Measurements from ENCODE around the gene B3GALNT2.

Gene B3GALNT2

DNA sequence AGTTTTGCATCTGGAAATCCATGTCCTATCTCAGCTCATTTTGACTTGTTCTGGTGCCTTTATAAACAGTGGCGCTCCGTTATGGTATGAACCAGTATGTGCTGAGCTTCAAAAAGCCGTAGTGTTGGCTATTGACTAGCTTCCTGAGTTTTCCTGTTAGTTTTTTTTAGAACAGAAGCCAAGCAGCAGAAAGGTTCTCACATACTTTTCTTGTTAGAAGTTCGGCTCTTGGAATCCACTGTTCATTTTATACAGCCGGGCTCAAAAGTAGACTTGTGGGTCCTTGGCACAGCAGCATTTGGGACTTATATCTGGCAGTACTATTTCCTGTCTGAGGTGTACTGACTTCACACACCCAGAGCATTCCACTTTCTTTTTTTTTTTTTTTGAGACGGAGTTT lies 73.3 kb downstream of the B3GALNT2 start:
- TF ChIP-seq FOXP2 (optimal IDR thresholded peaks at IDR 0.05; ENCODE audit: borderline replicate concordance, extremely low read depth, extremely low read length, insufficient read depth) (no peak), TAF1 (IDR thresholded peaks at IDR 0.05; ENCODE audit: borderline replicate concordance, insufficient read depth, low read length) (no peak)

DNA sequence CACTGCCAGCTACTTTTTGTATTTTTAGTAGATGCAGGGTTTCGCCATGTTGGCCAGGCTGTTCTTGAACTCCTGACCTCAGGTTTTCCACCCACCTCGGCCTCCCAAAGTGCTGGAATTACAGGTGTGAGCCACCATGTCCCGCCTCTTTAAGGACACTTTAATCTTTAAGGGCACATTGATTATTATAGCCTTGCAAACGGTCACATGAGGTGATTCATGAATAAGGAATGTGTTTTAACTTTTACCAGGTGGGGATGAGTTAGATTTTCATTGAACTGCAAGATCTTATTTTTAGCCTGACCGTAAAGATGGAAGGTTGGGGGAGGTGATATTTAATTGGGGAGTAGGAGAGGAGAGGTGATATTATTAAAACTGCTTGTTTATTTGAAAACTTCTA lies 75.1 kb downstream of the B3GALNT2 start:
- TF ChIP-seq SIN3A (IDR thresholded peaks at IDR 0.05; ENCODE audit: borderline replicate concordance, insufficient read depth, low read length) = no peak
- TF ChIP-seq FOXP2 (optimal IDR thresholded peaks at IDR 0.05; ENCODE audit: borderline replicate concordance, extremely low read depth, extremely low read length, insufficient read depth) = no peak
- TF ChIP-seq TAF1 (IDR thresholded peaks at IDR 0.05; ENCODE audit: borderline replicate concordance, insufficient read depth, low read length) = no peak
- no peak for TF ChIP-seq POLR2AphosphoS5 (IDR thresholded peaks at IDR 0.05; ENCODE audit: low read depth, low read length)

DNA sequence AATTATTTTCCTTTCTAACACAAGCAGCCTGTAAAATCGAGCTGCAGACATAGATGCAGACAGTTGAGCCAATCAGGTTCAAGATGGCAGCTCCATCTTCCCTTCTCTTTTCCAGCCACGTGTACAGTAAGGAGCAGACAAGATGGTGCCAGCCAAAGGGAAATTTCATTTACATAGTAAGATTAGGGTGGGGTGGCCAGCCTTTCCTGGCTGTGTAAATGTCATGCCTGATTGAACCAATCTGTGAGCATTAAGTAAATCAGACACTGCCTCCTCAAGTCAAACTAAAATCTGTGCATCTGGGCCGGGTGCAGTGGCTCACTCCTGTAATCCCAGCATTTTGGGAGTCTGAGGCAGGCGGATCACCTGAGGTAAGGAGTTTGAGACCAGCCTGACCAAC lies 76.8 kb downstream of the B3GALNT2 start:
- TF ChIP-seq, protein P1, sequence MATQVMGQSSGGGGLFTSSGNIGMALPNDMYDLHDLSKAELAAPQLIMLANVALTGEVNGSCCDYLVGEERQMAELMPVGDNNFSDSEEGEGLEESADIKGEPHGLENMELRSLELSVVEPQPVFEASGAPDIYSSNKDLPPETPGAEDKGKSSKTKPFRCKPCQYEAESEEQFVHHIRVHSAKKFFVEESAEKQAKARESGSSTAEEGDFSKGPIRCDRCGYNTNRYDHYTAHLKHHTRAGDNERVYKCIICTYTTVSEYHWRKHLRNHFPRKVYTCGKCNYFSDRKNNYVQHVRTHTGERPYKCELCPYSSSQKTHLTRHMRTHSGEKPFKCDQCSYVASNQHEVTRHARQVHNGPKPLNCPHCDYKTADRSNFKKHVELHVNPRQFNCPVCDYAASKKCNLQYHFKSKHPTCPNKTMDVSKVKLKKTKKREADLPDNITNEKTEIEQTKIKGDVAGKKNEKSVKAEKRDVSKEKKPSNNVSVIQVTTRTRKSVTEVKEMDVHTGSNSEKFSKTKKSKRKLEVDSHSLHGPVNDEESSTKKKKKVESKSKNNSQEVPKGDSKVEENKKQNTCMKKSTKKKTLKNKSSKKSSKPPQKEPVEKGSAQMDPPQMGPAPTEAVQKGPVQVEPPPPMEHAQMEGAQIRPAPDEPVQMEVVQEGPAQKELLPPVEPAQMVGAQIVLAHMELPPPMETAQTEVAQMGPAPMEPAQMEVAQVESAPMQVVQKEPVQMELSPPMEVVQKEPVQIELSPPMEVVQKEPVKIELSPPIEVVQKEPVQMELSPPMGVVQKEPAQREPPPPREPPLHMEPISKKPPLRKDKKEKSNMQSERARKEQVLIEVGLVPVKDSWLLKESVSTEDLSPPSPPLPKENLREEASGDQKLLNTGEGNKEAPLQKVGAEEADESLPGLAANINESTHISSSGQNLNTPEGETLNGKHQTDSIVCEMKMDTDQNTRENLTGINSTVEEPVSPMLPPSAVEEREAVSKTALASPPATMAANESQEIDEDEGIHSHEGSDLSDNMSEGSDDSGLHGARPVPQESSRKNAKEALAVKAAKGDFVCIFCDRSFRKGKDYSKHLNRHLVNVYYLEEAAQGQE (IDR thresholded peaks at IDR 0.05; ENCODE audit: insufficient read depth in 1 of 2, low read depth in 2 of 2, low read length in 2 of 2) = no peak
- TF ChIP-seq SIN3A (IDR thresholded peaks at IDR 0.05; ENCODE audit: borderline replicate concordance, insufficient read depth, low read length) (no peak), TAF1 (IDR thresholded peaks at IDR 0.05; ENCODE audit: borderline replicate concordance, insufficient read depth, low read length) (no peak), POLR2AphosphoS5 (IDR thresholded peaks at IDR 0.05; ENCODE audit: low read depth, low read length) (no peak), FOXP2 (optimal IDR thresholded peaks at IDR 0.05; ENCODE audit: borderline replicate concordance, extremely low read depth, extremely low read length, insufficient read depth) (no peak)

DNA sequence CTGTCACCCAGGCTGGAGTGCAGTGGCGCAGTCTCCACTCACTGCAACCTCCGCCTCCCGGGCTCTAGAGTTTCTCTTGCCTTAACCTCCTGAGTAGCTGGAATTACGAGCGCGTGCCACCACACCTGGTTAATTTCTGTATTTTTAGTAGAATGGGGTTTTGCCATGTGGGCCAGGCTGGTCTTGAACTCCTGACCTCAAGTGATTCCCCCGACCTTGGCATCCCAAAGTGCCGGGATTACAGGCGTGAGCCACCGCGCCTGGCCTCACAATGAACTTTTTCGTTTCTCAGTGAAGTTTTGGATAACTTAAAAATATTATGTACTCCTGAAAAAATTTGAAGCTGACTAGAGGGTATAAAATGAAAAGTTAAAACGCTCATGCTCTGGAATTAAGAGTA lies 77.6 kb downstream of the B3GALNT2 start:
- TF ChIP-seq POLR2AphosphoS5 (IDR thresholded peaks at IDR 0.05; ENCODE audit: low read depth, low read length) (no peak), SIN3A (IDR thresholded peaks at IDR 0.05; ENCODE audit: borderline replicate concordance, insufficient read depth, low read length) (no peak), TAF1 (IDR thresholded peaks at IDR 0.05; ENCODE audit: borderline replicate concordance, insufficient read depth, low read length) (no peak), FOXP2 (optimal IDR thresholded peaks at IDR 0.05; ENCODE audit: borderline replicate concordance, extremely low read depth, extremely low read length, insufficient read depth) (no peak)
- TF ChIP-seq, protein P1 (IDR thresholded peaks at IDR 0.05; ENCODE audit: insufficient read depth in 1 of 2, low read depth in 2 of 2, low read length in 2 of 2) = no peak

DNA sequence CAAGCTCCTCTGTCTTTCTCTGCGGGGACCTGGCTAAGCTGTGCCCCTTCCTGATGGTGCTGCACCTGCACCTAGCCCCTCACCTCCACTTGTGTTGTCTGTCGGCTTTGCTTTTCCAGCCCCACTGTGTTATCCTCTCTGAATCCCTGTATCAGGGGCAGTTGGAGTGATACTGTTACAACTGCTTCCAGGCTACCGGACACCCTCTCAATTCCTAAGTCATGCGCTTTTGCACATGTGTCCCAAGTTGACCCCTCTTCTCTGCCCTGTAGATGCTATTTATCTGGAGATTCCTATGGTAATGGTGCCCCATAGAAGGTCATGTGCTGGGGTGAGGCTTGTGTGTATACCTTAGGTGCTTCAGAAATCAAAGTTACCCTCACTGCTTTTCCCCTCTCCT lies 78.1 kb downstream of the B3GALNT2 start:
- TF ChIP-seq, protein P1 (IDR thresholded peaks at IDR 0.05; ENCODE audit: insufficient read depth in 1 of 2, low read depth in 2 of 2, low read length in 2 of 2) = no peak
- no peak for TF ChIP-seq TAF1 (IDR thresholded peaks at IDR 0.05; ENCODE audit: borderline replicate concordance, insufficient read depth, low read length)
- TF ChIP-seq SIN3A (IDR thresholded peaks at IDR 0.05; ENCODE audit: borderline replicate concordance, insufficient read depth, low read length) = no peak
- no peak for TF ChIP-seq FOXP2 (optimal IDR thresholded peaks at IDR 0.05; ENCODE audit: borderline replicate concordance, extremely low read depth, extremely low read length, insufficient read depth)
- no peak for TF ChIP-seq POLR2AphosphoS5 (IDR thresholded peaks at IDR 0.05; ENCODE audit: low read depth, low read length)

DNA sequence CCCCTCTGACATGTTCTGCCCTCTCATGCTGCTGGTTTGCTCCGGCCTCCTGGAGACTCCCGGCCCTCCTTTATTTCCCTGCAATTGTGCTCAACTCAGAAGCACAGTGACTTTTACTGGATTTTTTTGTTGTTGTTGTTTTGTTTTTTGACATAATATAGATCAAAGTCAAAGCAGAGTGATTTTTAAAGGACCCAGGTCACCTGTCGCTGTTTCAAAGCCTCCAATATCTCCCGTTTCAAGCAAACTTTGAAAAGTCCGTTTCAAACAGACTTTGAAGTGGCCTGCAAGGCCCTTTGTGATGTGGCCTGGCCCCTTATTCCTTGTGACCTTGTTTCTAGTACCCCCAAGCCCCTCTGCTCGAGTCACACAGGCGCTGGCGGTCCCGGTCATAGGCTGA lies 78.9 kb downstream of the B3GALNT2 start:
- TF ChIP-seq SIN3A (IDR thresholded peaks at IDR 0.05; ENCODE audit: borderline replicate concordance, insufficient read depth, low read length) (no peak), FOXP2 (optimal IDR thresholded peaks at IDR 0.05; ENCODE audit: borderline replicate concordance, extremely low read depth, extremely low read length, insufficient read depth) (no peak), POLR2AphosphoS5 (IDR thresholded peaks at IDR 0.05; ENCODE audit: low read depth, low read length) (no peak), TAF1 (IDR thresholded peaks at IDR 0.05; ENCODE audit: borderline replicate concordance, insufficient read depth, low read length) (no peak)
- TF ChIP-seq, protein P1 (IDR thresholded peaks at IDR 0.05; ENCODE audit: insufficient read depth in 1 of 2, low read depth in 2 of 2, low read length in 2 of 2) = no peak

Measured in PFSK-1 (cell line).